Measurements from ENCODE around the gene HEXB. TPM values are rescaled to one million over a fixed set of nuclear protein-coding genes. Genes with fewer than 3 reads are reported as not detected.

HEXB gene
- total RNA-seq, 6 experiments from 2014 or later, result 128 to 170 (median 151) TPM

GRCh38 chr5:74766849-74767578 lies 82.0 kb downstream of the HEXB start, which contains the start of the genes GFM2 and NSA2:
Gene GFM2, minus strand, starts transcription at chr5:74767117. Its CDS starts 3,375 bp downstream, at chr5:74763742.
Gene NSA2, plus strand, starts transcription at chr5:74767249. Its CDS starts 112 bp downstream, at chr5:74767361.
- Mint-ChIP-seq H3K36me3 (ENCODE audit: low read depth) (peaks cover 9% of the 10 kb centered on the region), H3K9me3 (no peaks in the 10 kb centered on the region), H3K4me1 (ENCODE audit: low read depth) (peaks cover 39% of the 10 kb centered on the region), H3K27ac (peak within 1 kb of the TSS; percentile 94), H3K27me3 (ENCODE audit: insufficient read depth) (no peaks in the 10 kb centered on the region; the same call in 1 of the 2 replicates), H3K4me3 (peak within 1 kb of the TSS; percentile 96)
- DNase-seq, result peak; percentile 91
- no peak for TF ChIP-seq CTCF (IDR thresholded peaks at IDR 0.05)

- Mint-ChIP-seq H3K4me1 (ENCODE audit: low read depth) (peaks cover 34% of the 10 kb centered on the region), H3K9me3 (no peaks in the 10 kb centered on the region), H3K4me3 (peak overlapping the region; percentile 96), H3K36me3 (ENCODE audit: low read depth) (peaks cover 14% of the 10 kb centered on the region), H3K27ac (peak overlapping the region; percentile 94), H3K27me3 (ENCODE audit: insufficient read depth) (no peaks in the 10 kb centered on the region; the same call in 1 of the 2 replicates)
- DNase-seq, result peak; percentile 35
- no peak for TF ChIP-seq CTCF (IDR thresholded peaks at IDR 0.05)
Observed at GRCh38 chr5:74767579-74767913, 82.5 kb downstream of the HEXB start.

Other genes with a start within 250 kb of the HEXB start
- 10 to 100 TPM; 22.6 to 56.4 (median 25.4) TPM for gene ENC1, start 44.5 kb upstream of the HEXB start, total RNA-seq (2021; fragmentation: NEBNext Ultra II Directional; extraction: Animal tissue kit (Norgen Biotek cat#: 25700))
- 10 to 100 TPM; 26.6 to 31.0 (median 28.0) TPM for gene GFM2, start 81.9 kb downstream of the HEXB start, total RNA-seq (2021; fragmentation: NEBNext Ultra II Directional; extraction: Animal tissue kit (Norgen Biotek cat#: 25700))
- gene NSA2, start 82.0 kb downstream of the HEXB start, total RNA-seq (2021; fragmentation: NEBNext Ultra II Directional; extraction: Animal tissue kit (Norgen Biotek cat#: 25700)), result 100 to 1,000 TPM in 3 of 6 experiments, 10 to 100 TPM in 3; 74.4 to 118 (median 96.0) TPM
- gene FAM169A, start 181.2 kb downstream of the HEXB start, total RNA-seq (2021; fragmentation: NEBNext Ultra II Directional; extraction: Animal tissue kit (Norgen Biotek cat#: 25700)), result under 1 TPM in 2 of 6 experiments, not detected in 4; 0.02 to 0.07 TPM